Large intestine (tissue), 3 donors: ENCODE results near the gene GJB2. TPM values are rescaled to one million over a fixed set of nuclear protein-coding genes. Genes with fewer than 3 reads are reported as not detected.

Source experiments
- DNase-seq, 2 donors: peaks; one replicate each; pipeline versions ENCODE4 v3.0.0 to v3.0.0-alpha.2; 2013
- H3K27ac ChIP-seq: one replicate; pipeline ENCODE4 v1.5.1; 2013; ENCODE audit warnings: low read length
- H3K27me3 ChIP-seq: 2 replicates; pipeline ENCODE4 v1.6.1; 2013; ENCODE audit warnings: low read length; ENCODE audit not compliant: control insufficient read depth, insufficient read depth
- H3K36me3 ChIP-seq: 2 replicates; pipeline ENCODE4 v1.6.1; 2013; ENCODE audit warnings: low read length; ENCODE audit not compliant: control insufficient read depth, insufficient read depth
- H3K4me1 ChIP-seq: one replicate; pipeline ENCODE4 v1.6.1; 2013; ENCODE audit warnings: low read length; ENCODE audit not compliant: control insufficient read depth, insufficient read depth
- H3K4me3 ChIP-seq: one replicate; pipeline ENCODE4 v1.5.1; 2013; ENCODE audit warnings: low read length
- H3K9me3 ChIP-seq: one replicate; pipeline ENCODE4 v1.6.1; 2013; ENCODE audit warnings: mild to moderate bottlenecking, low read depth, low read length, moderate library complexity; ENCODE audit not compliant: control insufficient read depth
- WGBS: methylation state at CpG from one replicate; pipeline ENCODE4 v1.1.5; 2013; ENCODE audit warnings: low lambda C conversion rate; ENCODE audit not compliant: insufficient coverage; 5-methylcytosine and 5-hydroxymethylcytosine counted together
- polyA plus RNA-seq: library from polyadenylated mRNA; unstranded; fragments of 120-200 nt; gene quantifications from one replicate; pipeline ENCODE4 v1.2.1, GENCODE V29; 2013

The GJB2 gene
- polyA plus RNA-seq, 1 donor = 4.1 TPM

GRCh38 chr13:20182231-20182846, 10.4 kb downstream of the GJB2 start:
- no peak overlapping the region for H3K4me3 ChIP-seq
- H3K27ac ChIP-seq = no peak overlapping the region
- no peaks in the 10 kb centered on the region for H3K36me3 ChIP-seq
- peak; percentile 52 for DNase-seq
- H3K4me1 ChIP-seq = no peaks in the 10 kb centered on the region
- WGBS = 0% methylated on average over 1 of the region's 5 CpGs
- H3K9me3 ChIP-seq = no peaks in the 10 kb centered on the region
- H3K27me3 ChIP-seq = peaks cover 28% of the 10 kb centered on the region

GRCh38 chr13:20181188-20181587, 11.6 kb downstream of the GJB2 start:
- H3K9me3 ChIP-seq = no peaks in the 10 kb centered on the region
- no CpG with 5 or more reads among the region's 3 CpGs for WGBS
- peaks cover 37% of the 10 kb centered on the region for H3K27me3 ChIP-seq
- H3K36me3 ChIP-seq = no peaks in the 10 kb centered on the region
- no peak overlapping the region for H3K4me3 ChIP-seq
- no peak for DNase-seq
- H3K4me1 ChIP-seq = no peaks in the 10 kb centered on the region
- H3K27ac ChIP-seq = no peak overlapping the region

GRCh38 chr13:20178156-20178555, 14.6 kb downstream of the GJB2 start:
- DNase-seq = no peak
- Histone ChIP-seq H3K4me1 (no peaks in the 10 kb centered on the region), H3K4me3 (no peak overlapping the region), H3K27me3 (peaks cover 60% of the 10 kb centered on the region), H3K27ac (no peak overlapping the region), H3K9me3 (no peaks in the 10 kb centered on the region), H3K36me3 (no peaks in the 10 kb centered on the region)
- no CpG with 5 or more reads among the region's 5 CpGs for WGBS

- Histone ChIP-seq H3K27ac (no peak overlapping the region), H3K4me1 (no peaks in the 10 kb centered on the region), H3K27me3 (peaks cover 64% of the 10 kb centered on the region), H3K36me3 (no peaks in the 10 kb centered on the region), H3K4me3 (no peak overlapping the region), H3K9me3 (no peaks in the 10 kb centered on the region)
- DNase-seq = no peak
- WGBS = no CpG with 5 or more reads among the region's 67 CpGs
Measured at GRCh38 chr13:20177049-20177831, 15.5 kb downstream of the GJB2 start.

GRCh38 chr13:20175907-20176652, 16.7 kb downstream of the GJB2 start:
- Histone ChIP-seq H3K9me3 (no peaks in the 10 kb centered on the region), H3K4me3 (no peak overlapping the region), H3K4me1 (no peaks in the 10 kb centered on the region), H3K27ac (no peak overlapping the region), H3K36me3 (no peaks in the 10 kb centered on the region), H3K27me3 (peaks cover 70% of the 10 kb centered on the region)
- WGBS = 48% methylated on average over 5 of the region's 14 CpGs
- no peak for DNase-seq

- no peaks in the 10 kb centered on the region for H3K9me3 ChIP-seq
- no peaks in the 10 kb centered on the region for H3K4me1 ChIP-seq
- H3K27ac ChIP-seq = no peak overlapping the region
- H3K36me3 ChIP-seq = no peaks in the 10 kb centered on the region
- peaks cover 75% of the 10 kb centered on the region for H3K27me3 ChIP-seq
- H3K4me3 ChIP-seq = no peak overlapping the region
- 71% methylated on average over 1 of the region's 3 CpGs for WGBS
- DNase-seq = no peak
Measured at GRCh38 chr13:20175406-20175794, 17.3 kb downstream of the GJB2 start.

GRCh38 chr13:20174656-20175405, 17.9 kb downstream of the GJB2 start:
- peak; percentile 70 to 81 for DNase-seq
- Histone ChIP-seq H3K27ac (no peak overlapping the region), H3K9me3 (no peaks in the 10 kb centered on the region), H3K27me3 (peaks cover 78% of the 10 kb centered on the region), H3K4me1 (no peaks in the 10 kb centered on the region), H3K4me3 (no peak overlapping the region), H3K36me3 (no peaks in the 10 kb centered on the region)
- WGBS = 27% methylated on average over 3 of the region's 22 CpGs

- Histone ChIP-seq H3K4me3 (no peak overlapping the region), H3K4me1 (no peaks in the 10 kb centered on the region), H3K9me3 (no peaks in the 10 kb centered on the region), H3K36me3 (no peaks in the 10 kb centered on the region), H3K27ac (no peak overlapping the region), H3K27me3 (peaks cover 73% of the 10 kb centered on the region)
- DNase-seq = no peak
- WGBS = 100% methylated on average over 1 of the region's 8 CpGs
Measured at GRCh38 chr13:20173116-20173746, 19.5 kb downstream of the GJB2 start.

GRCh38 chr13:20171364-20171763, 21.4 kb downstream of the GJB2 start:
- Histone ChIP-seq H3K27me3 (peaks cover 68% of the 10 kb centered on the region), H3K27ac (no peak overlapping the region), H3K4me1 (no peaks in the 10 kb centered on the region), H3K9me3 (no peaks in the 10 kb centered on the region), H3K4me3 (no peak overlapping the region), H3K36me3 (no peaks in the 10 kb centered on the region)
- no peak for DNase-seq
- no CpG with 5 or more reads among the region's 1 CpG for whole genome bisulfite sequencing

GRCh38 chr13:20170921-20171320, 21.8 kb downstream of the GJB2 start:
- DNase-seq = no peak
- Histone ChIP-seq H3K4me3 (no peak overlapping the region), H3K27ac (no peak overlapping the region), H3K4me1 (no peaks in the 10 kb centered on the region), H3K9me3 (no peaks in the 10 kb centered on the region), H3K36me3 (no peaks in the 10 kb centered on the region), H3K27me3 (peaks cover 68% of the 10 kb centered on the region)
- 89% methylated on average over 3 of the region's 5 CpGs for WGBS
